ENCODE data around the gene LHFPL6. TPM values are rescaled to one million over a fixed set of nuclear protein-coding genes. Genes with fewer than 3 reads are reported as not detected.

Gene LHFPL6
- total RNA-seq, 4 donors from 2014 or later = 40.2 to 77.5 (median 66.6) TPM

- H3K4me1 ChIP-seq = peaks cover 0 to 34% (median 0%) of the 10 kb centered on the region in 3 donors
- H3K4me3 ChIP-seq = no peak overlapping the region
- no peaks in the 10 kb centered on the region for H3K36me3 ChIP-seq
- H3K27ac ChIP-seq = no peak overlapping the region
- ATAC-seq = no peak
- WGBS, 2 donors (ENCODE audit: low coverage in 1 of 2) = 43 to 57% methylated on average over 3 of the region's 3 CpGs
- no peak for TF ChIP-seq POLR2AphosphoS5 (IDR thresholded peaks at IDR 0.05)
- no peak for TF ChIP-seq EP300 (IDR thresholded peaks at IDR 0.05)
- TF ChIP-seq, protein P1, sequence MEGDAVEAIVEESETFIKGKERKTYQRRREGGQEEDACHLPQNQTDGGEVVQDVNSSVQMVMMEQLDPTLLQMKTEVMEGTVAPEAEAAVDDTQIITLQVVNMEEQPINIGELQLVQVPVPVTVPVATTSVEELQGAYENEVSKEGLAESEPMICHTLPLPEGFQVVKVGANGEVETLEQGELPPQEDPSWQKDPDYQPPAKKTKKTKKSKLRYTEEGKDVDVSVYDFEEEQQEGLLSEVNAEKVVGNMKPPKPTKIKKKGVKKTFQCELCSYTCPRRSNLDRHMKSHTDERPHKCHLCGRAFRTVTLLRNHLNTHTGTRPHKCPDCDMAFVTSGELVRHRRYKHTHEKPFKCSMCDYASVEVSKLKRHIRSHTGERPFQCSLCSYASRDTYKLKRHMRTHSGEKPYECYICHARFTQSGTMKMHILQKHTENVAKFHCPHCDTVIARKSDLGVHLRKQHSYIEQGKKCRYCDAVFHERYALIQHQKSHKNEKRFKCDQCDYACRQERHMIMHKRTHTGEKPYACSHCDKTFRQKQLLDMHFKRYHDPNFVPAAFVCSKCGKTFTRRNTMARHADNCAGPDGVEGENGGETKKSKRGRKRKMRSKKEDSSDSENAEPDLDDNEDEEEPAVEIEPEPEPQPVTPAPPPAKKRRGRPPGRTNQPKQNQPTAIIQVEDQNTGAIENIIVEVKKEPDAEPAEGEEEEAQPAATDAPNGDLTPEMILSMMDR (IDR thresholded peaks at IDR 0.05) = no peak
- TF ChIP-seq POLR2A (IDR thresholded peaks at IDR 0.05) = no peak
- no peaks in the 10 kb centered on the region for H3K27me3 ChIP-seq
- H3K9me3 ChIP-seq = no peaks in the 10 kb centered on the region
These were observed 103.4 kb downstream of the LHFPL6 start for GRCh38 chr13:39499604-39500003.

GRCh38 chr13:39498471-39499114 is 104.4 kb downstream of the LHFPL6 start:
- Histone ChIP-seq H3K36me3 (no peaks in the 10 kb centered on the region), H3K9me3 (no peaks in the 10 kb centered on the region), H3K27ac (no peak overlapping the region), H3K4me1 (peaks cover 0 to 43% (median 0%) of the 10 kb centered on the region in 3 donors), H3K4me3 (no peak overlapping the region), H3K27me3 (no peaks in the 10 kb centered on the region)
- TF ChIP-seq, protein P1 (IDR thresholded peaks at IDR 0.05) = no peak
- TF ChIP-seq POLR2AphosphoS5 (IDR thresholded peaks at IDR 0.05) = no peak
- no peak for TF ChIP-seq EP300 (IDR thresholded peaks at IDR 0.05)
- no peak for TF ChIP-seq POLR2A (IDR thresholded peaks at IDR 0.05)
- ATAC-seq = no peak
- WGBS, 2 donors (ENCODE audit: low coverage in 1 of 2) = 84 to 92% methylated on average over 6 of the region's 9 CpGs

DNA sequence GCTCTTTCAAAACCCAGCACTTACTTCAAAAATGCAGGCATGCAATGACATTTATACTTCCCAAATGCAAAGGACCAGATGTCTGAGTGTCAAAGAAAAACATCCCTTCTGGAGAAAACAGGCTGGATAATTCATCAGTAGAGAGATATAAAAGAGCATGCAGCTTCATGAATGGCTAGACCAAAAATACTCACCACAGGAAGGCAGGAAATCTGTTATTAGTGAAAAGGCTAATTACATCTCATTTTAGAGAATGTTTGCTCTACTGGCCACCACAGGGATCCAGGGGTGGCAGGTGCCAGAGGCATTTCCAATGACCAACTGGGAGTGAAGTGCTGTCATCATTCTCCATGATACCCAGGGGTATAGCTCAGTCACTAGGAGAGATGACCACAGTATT is 106.5 kb downstream of the LHFPL6 start:
- H3K27me3 ChIP-seq = no peaks in the 10 kb centered on the region
- H3K27ac ChIP-seq = no peak overlapping the region
- H3K36me3 ChIP-seq = no peaks in the 10 kb centered on the region
- no peak for ATAC-seq
- no peak overlapping the region for H3K4me3 ChIP-seq
- H3K9me3 ChIP-seq = no peaks in the 10 kb centered on the region
- TF ChIP-seq, protein P1 (IDR thresholded peaks at IDR 0.05) = no peak
- H3K4me1 ChIP-seq = peaks cover 0 to 32% (median 0%) of the 10 kb centered on the region in 3 donors

- no peak overlapping the region for H3K4me3 ChIP-seq
- no peak for ATAC-seq
- 73 to 79% methylated on average over 3 of the region's 3 CpGs for WGBS, 2 donors (ENCODE audit: low coverage in 1 of 2)
- no peaks in the 10 kb centered on the region for H3K9me3 ChIP-seq
- H3K27ac ChIP-seq = no peak overlapping the region
- H3K4me1 ChIP-seq = peaks cover 0 to 29% (median 0%) of the 10 kb centered on the region in 3 donors
- TF ChIP-seq POLR2AphosphoS5 (IDR thresholded peaks at IDR 0.05) (no peak), EP300 (IDR thresholded peaks at IDR 0.05) (no peak), POLR2A (IDR thresholded peaks at IDR 0.05) (no peak)
- TF ChIP-seq, protein P1 (IDR thresholded peaks at IDR 0.05) = no peak
- H3K27me3 ChIP-seq = no peaks in the 10 kb centered on the region
- no peaks in the 10 kb centered on the region for H3K36me3 ChIP-seq
These were observed 108.4 kb downstream of the LHFPL6 start for GRCh38 chr13:39494633-39495032.

DNA sequence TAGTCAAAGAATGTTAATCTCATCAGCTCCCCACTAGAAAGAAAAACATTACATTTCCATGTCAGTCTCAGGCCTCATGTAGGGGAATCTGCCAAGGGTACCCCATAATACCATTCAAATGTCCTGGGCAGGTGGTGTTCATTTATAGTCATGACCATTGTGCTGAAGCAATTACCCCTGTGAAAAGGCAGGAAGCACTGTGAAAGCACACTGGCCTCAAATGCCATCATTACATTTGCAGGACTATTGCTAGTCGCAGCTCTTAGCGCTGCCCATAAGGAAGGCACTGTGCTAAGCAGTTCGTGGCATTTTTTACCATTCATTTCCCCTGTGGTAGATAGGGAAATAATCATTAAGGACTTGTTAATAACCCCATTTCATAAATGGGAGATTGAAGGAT is 109.0 kb downstream of the LHFPL6 start:
- ATAC-seq = no peak

More for the DNA sequence above, 109.0 kb downstream of the LHFPL6 start:
- Histone ChIP-seq H3K27ac (no peak overlapping the region), H3K27me3 (no peaks in the 10 kb centered on the region), H3K9me3 (no peaks in the 10 kb centered on the region), H3K4me3 (no peak overlapping the region), H3K4me1 (peaks cover 0 to 29% (median 0%) of the 10 kb centered on the region in 3 donors), H3K36me3 (no peaks in the 10 kb centered on the region)
- WGBS, 2 donors (ENCODE audit: low coverage in 1 of 2) = 71 to 72% methylated on average over 2 to 3 of the region's 3 CpGs
- TF ChIP-seq POLR2AphosphoS5 (IDR thresholded peaks at IDR 0.05) = no peak
- TF ChIP-seq, protein P1 (IDR thresholded peaks at IDR 0.05) = no peak
- TF ChIP-seq POLR2A (IDR thresholded peaks at IDR 0.05) = no peak
- no peak for TF ChIP-seq EP300 (IDR thresholded peaks at IDR 0.05)
